Fibroblast of villous mesenchyme (primary cell): ENCODE measurements around the gene IRF2BPL. TPM values are rescaled to one million over a fixed set of nuclear protein-coding genes. Genes with fewer than 3 reads are reported as not detected.
"Not testable (repeated sequence)": the region's sequence is repeated elsewhere in the genome, so short reads cannot be mapped to it uniquely, and the experiment has no call there.

Experiments used
- DNase-seq: peaks from one replicate; pipeline ENCODE4 v3.0.0-alpha.2; 2010; ENCODE audit warnings: low read depth
- H3K4me3 ChIP-seq: 2 replicates; pipeline ENCODE4 v1.5.1; 2011; ENCODE audit warnings: low read depth, mild to moderate bottlenecking, low read length
- CTCF ChIP-seq: IDR thresholded peaks from 2 replicates; pipeline ENCODE4 v1.5.1; 2012; ENCODE audit warnings: low read depth, mild to moderate bottlenecking, low read length; ENCODE audit not compliant: insufficient read depth
- total RNA-seq: library from RNA; depleted of rRNA; stranded (reverse); fragments of >200 nt; gene quantifications from 2 replicates; pipeline ENCODE4 v1.2.3, GENCODE V29; 2012

Gene IRF2BPL
- total RNA-seq, 1 donor: 40.2 TPM

DNA sequence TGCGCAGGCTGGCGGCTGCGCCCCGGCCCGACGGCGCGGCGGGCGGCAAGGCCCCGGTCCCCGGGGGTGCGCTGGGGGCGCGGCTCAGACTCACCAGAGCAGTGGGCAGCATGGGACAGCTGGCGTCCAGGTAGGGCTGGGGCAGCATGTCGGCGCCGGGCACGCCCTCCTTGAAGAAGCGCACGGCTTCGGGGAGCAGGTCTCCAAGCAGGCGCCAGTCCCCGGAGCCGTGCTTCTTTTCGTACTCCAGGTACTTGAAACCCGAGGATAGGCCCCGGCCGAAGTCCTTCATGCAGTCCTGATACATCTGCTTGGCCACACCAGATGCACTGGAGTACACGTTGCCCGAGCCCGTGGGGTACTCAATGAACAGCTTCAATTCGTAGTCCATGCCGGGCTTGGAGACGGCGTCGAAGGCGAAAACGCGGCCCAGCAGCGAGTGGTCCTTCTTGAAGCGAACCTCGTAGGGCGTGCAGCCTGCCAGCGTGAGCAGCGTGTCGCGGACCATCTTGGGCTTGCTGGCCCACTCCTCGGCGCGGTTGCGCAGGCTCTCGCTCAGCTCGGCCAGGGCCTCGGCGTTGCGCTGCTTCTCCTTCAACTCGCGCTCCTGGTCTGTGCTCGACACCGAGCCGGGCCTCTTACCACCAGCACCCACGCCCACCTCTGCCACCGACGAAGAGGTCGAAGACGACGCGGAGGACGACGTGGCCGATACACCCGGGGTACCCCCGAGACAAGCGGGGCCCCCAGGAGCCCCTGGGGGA lies 2.2 kb downstream of the IRF2BPL start:
- H3K4me3 ChIP-seq: peak overlapping the region; percentile 88
- peak; percentile 54 for DNase-seq
- no peak for TF ChIP-seq CTCF

- no peak for TF ChIP-seq CTCF
- peak overlapping the region; percentile 88 for H3K4me3 ChIP-seq
- no peak for DNase-seq
Measured at GRCh38 chr14:77025744-77026165, 2.8 kb downstream of the IRF2BPL start.

- TF ChIP-seq CTCF: no peak
- H3K4me3 ChIP-seq: peak overlapping the region; percentile 88
- DNase-seq: peak; percentile 74
Measured at GRCh38 chr14:77024171-77024691, 4.3 kb downstream of the IRF2BPL start.

DNA sequence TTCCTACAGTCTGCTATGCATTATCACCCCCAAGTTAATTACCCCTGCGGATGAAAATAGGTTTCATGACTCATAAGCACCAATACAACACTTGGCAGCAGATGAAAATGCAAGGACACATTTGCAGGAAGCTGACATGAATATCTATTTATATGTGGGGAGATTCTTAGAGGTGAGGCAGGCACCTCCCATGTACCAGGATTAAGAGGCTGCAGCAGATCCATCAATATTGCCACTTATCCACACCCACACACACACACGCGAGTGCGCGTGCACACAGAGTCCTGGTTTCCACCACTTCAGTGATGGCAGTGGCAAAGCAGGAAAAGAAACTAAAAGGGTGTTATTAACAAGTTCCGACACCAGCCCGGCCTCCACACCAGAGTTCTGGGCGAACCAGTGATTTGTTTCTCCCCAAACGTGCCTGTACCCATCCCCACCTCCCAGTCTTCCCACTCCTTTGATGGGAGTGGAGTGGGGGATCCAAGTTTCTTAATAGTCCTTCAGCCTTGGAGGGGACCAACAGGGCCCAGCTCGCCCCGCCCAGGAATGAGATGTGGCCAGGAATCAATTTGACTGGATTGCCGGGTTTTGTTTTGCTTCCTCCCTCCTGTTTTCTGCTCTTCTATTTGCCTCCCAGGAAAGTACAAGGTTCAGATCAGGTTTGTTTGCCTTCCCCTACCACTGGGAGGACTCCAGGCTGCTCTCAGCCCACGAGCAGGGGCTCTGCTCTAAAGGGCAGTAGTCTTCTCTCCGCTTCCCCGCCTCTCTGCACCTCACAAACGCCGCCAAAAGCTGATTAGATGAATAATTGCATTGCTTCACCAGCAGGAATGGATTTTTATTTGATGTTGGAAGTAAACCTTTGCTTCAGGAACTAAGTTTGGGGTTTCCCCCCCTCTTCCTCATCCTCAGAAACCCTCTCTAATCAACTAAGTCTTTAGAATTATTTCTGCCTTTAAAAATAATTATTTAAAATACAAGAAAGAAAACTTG lies 5.2 kb downstream of the IRF2BPL start:
- peak; percentile 63 for DNase-seq
- TF ChIP-seq CTCF: peak; percentile 35
- peak overlapping the region; percentile 88 for H3K4me3 ChIP-seq

GRCh38 chr14:77022236-77022852 lies 6.2 kb downstream of the IRF2BPL start:
- no peak for TF ChIP-seq CTCF
- DNase-seq: no peak
- H3K4me3 ChIP-seq: no peak overlapping the region

- H3K4me3 ChIP-seq, DNase-seq: not testable (repeated sequence)
Measured at GRCh38 chr14:77021424-77021823, 7.1 kb downstream of the IRF2BPL start.
